Uterus (tissue), 2 donors: Measurements from ENCODE around the gene KCNK3.
A peak's percentile ranks its signal among the peaks of the same experiment; 100 is the strongest.

ENCODE experiments used
- POLR2A ChIP-seq, 2 donors: fragments of 450-650 bp; IDR thresholded peaks; one replicate each; pipeline ENCODE4 v1.6.1; 2016; ENCODE audit warnings: antibody characterized with exemption in 2 of 2, mild to moderate bottlenecking in 1 of 2, moderate library complexity in 1 of 2
- TF ChIP-seq, protein P1 (sequence below), 4 experiments: fragments of 200-600 bp in 2 of 4; fragments of 450-650 bp in 2 of 4; sonication (generic) in 2 of 4; IDR thresholded peaks; one replicate each; pipeline ENCODE4 v1.5.1; 2016 to 2019; ENCODE audit warnings: antibody characterized with exemption in 4 of 4, mild to moderate bottlenecking in 2 of 4, moderate library complexity in 1 of 4

DNA sequence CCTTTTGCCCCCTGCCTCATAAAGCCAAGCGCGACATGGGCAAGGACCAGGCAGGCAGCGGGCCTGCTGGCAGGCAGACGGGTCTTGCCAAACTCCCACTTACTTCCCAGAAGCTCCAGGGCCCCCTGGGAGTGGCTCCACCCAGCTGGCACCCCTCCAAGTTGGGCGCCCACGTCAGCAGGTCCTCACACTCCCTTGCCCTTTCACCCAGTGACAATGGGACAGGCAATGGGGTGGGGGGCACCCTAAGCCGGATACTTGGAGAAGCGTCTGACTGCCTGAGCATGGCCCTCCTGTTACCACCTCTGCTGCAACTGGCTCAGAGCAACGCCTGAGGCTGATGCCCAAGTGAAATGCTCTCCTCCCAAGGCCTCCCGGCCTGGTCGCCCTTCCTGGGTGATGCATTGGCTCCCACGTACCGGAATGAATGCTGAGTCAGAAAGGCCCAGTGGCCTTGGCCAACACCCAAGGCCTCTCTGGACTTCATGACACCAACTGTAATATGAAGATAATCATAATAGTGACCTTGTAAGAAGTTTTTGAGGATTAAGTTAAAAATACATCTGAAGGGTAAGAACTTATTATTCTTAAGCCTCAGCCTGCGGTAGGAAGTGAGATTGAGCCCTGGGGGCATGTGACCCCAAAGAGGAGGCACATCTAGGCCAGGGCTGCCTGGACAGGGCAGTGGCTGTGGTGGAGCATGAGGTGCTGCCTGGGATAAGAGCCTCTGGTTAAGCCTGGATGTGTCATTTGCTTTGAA lies 31.6 kb downstream of the KCNK3 start:
- TF ChIP-seq, protein P1, sequence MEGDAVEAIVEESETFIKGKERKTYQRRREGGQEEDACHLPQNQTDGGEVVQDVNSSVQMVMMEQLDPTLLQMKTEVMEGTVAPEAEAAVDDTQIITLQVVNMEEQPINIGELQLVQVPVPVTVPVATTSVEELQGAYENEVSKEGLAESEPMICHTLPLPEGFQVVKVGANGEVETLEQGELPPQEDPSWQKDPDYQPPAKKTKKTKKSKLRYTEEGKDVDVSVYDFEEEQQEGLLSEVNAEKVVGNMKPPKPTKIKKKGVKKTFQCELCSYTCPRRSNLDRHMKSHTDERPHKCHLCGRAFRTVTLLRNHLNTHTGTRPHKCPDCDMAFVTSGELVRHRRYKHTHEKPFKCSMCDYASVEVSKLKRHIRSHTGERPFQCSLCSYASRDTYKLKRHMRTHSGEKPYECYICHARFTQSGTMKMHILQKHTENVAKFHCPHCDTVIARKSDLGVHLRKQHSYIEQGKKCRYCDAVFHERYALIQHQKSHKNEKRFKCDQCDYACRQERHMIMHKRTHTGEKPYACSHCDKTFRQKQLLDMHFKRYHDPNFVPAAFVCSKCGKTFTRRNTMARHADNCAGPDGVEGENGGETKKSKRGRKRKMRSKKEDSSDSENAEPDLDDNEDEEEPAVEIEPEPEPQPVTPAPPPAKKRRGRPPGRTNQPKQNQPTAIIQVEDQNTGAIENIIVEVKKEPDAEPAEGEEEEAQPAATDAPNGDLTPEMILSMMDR (IDR thresholded peaks at IDR 0.05), result no peak
- peak in 1 of 2 donors; percentile 8 for TF ChIP-seq POLR2A (IDR thresholded peaks at IDR 0.05)
